ENCODE measurements around the gene PLLP. TPM values are rescaled to one million over a fixed set of nuclear protein-coding genes. Genes with fewer than 3 reads are reported as not detected.

The PLLP gene
- total and polyA plus RNA-seq, 7 donors = 0.99 to 10.2 (median 4.2) TPM

DNA sequence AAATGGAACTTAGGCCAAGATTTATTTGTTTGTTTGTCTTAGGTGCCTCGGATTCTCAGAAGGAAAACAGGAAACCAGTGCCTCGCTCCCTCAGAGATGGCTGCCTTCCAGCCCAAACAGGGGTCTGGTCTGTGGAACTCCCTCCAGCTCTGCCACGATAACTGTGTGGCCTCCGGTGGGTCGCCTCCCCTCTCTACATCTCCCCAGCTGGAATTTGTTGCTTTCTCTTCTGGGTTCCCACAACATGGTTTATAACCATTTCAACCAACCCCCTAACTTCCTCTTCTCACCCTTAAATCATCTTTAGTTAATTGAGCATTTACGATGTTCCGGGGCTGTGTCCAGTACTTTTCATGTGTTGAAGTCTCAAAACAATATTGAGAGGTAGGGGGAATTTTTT is 30.9 kb upstream of the PLLP start:
- Histone ChIP-seq H3K36me3 (no peaks in the 10 kb centered on the region), H3K4me3 (no peak overlapping the region)

GRCh38 chr16:57314161-57314785 is 29.8 kb upstream of the PLLP start:
- peak overlapping the region in 1 of 4 donors; percentile 10 for H3K27ac ChIP-seq
- no peaks in the 10 kb centered on the region for H3K9me3 ChIP-seq
- DNase-seq = peak; percentile 53
- H3K27me3 ChIP-seq = no peaks in the 10 kb centered on the region
- 86 to 87% methylated on average over 1 of the region's 1 CpG for WGBS, 2 donors
- no peak for TF ChIP-seq POLR2A (IDR thresholded peaks at IDR 0.05)
- no peak for TF ChIP-seq POLR2AphosphoS5 (IDR thresholded peaks at IDR 0.05)
- TF ChIP-seq EP300 (IDR thresholded peaks at IDR 0.05) = no peak
- TF ChIP-seq CTCF (IDR thresholded peaks at IDR 0.05) = no peak
- peaks cover 0 to 13% (median 6%) of the 10 kb centered on the region in 4 donors for H3K4me1 ChIP-seq
- H3K4me3 ChIP-seq = no peak overlapping the region
- intact Hi-C loops (cut with DNase I) = no loop called here
- no peaks in the 10 kb centered on the region for H3K36me3 ChIP-seq

More for the DNA sequence above, 30.9 kb upstream of the PLLP start:
- no peaks in the 10 kb centered on the region for H3K27me3 ChIP-seq
- peaks cover 0 to 13% (median 6%) of the 10 kb centered on the region in 4 donors for H3K4me1 ChIP-seq
- TF ChIP-seq CTCF (IDR thresholded peaks at IDR 0.05) (no peak), POLR2A (IDR thresholded peaks at IDR 0.05) (no peak), POLR2AphosphoS5 (IDR thresholded peaks at IDR 0.05) (no peak), EP300 (IDR thresholded peaks at IDR 0.05) (no peak)
- WGBS, 2 donors = 57 to 59% methylated on average over 7 of the region's 7 CpGs
- H3K27ac ChIP-seq = no peak overlapping the region
- H3K9me3 ChIP-seq = no peaks in the 10 kb centered on the region
- DNase-seq = peak; percentile 45
- intact Hi-C loops (cut with DNase I) = no loop called here

- peaks cover 0 to 13% (median 6%) of the 10 kb centered on the region in 4 donors for H3K4me1 ChIP-seq
Observed at GRCh38 chr16:57313509-57313908, 29.0 kb upstream of the PLLP start.

GRCh38 chr16:57310801-57311200 is 26.3 kb upstream of the PLLP start:
- no peak overlapping the region for H3K4me3 ChIP-seq
- WGBS, 2 donors = 45 to 51% methylated on average over 4 of the region's 4 CpGs
- H3K36me3 ChIP-seq = no peaks in the 10 kb centered on the region
- H3K27ac ChIP-seq = no peak overlapping the region
- TF ChIP-seq CTCF (IDR thresholded peaks at IDR 0.05) = no peak
- no peak for TF ChIP-seq POLR2AphosphoS5 (IDR thresholded peaks at IDR 0.05)
- peaks cover 0 to 6% (median 0%) of the 10 kb centered on the region in 4 donors for H3K4me1 ChIP-seq
- H3K27me3 ChIP-seq = no peaks in the 10 kb centered on the region
- intact Hi-C loops (cut with DNase I) = no loop called here
- no peaks in the 10 kb centered on the region for H3K9me3 ChIP-seq
- DNase-seq = no peak

More at GRCh38 chr16:57313509-57313908, 29.0 kb upstream of the PLLP start:
- TF ChIP-seq CTCF (IDR thresholded peaks at IDR 0.05) (no peak), POLR2A (IDR thresholded peaks at IDR 0.05) (no peak), POLR2AphosphoS5 (IDR thresholded peaks at IDR 0.05) (no peak), EP300 (IDR thresholded peaks at IDR 0.05) (no peak)
- Histone ChIP-seq H3K9me3 (no peaks in the 10 kb centered on the region), H3K27me3 (no peaks in the 10 kb centered on the region), H3K27ac (no peak overlapping the region), H3K4me3 (no peak overlapping the region), H3K36me3 (no peaks in the 10 kb centered on the region)
- DNase-seq = no peak
- WGBS, 2 donors = 93 to 94% methylated on average over 2 of the region's 2 CpGs
- intact Hi-C loops (cut with DNase I) = no loop called here

- intact Hi-C loops (cut with DNase I) = no loop called here
- H3K9me3 ChIP-seq = no peaks in the 10 kb centered on the region
- WGBS, 2 donors = 78 to 85% methylated on average over 5 of the region's 5 CpGs
- H3K27ac ChIP-seq = no peak overlapping the region
- DNase-seq = peak; percentile 33
- H3K4me1 ChIP-seq = peaks cover 0 to 19% (median 14%) of the 10 kb centered on the region in 4 donors
- TF ChIP-seq CTCF (IDR thresholded peaks at IDR 0.05) (no peak), POLR2AphosphoS5 (IDR thresholded peaks at IDR 0.05) (no peak), EP300 (IDR thresholded peaks at IDR 0.05) (no peak), POLR2A (IDR thresholded peaks at IDR 0.05) (no peak)
- no peaks in the 10 kb centered on the region for H3K36me3 ChIP-seq
- no peaks in the 10 kb centered on the region for H3K27me3 ChIP-seq
- no peak overlapping the region for H3K4me3 ChIP-seq
Observed at GRCh38 chr16:57308041-57308440, 23.6 kb upstream of the PLLP start.

Measured in sigmoid colon (tissue), 7 donors.